KMS-11 (cell line): ENCODE results near the gene IFI44L.

ENCODE experiments used
- H2AFZ ChIP-seq: fragments of 200-600 bp; sonication (generic); 2 replicates; pipeline ENCODE4 v1.6.1; 2016; ENCODE audit warnings: antibody characterized with exemption, mixed run types, low read depth
- H3K27ac ChIP-seq: fragments of 200-600 bp; sonication (generic); 2 replicates; pipeline ENCODE4 v1.6.1; 2016; ENCODE audit warnings: mild to moderate bottlenecking, mixed run types
- H3K27me3 ChIP-seq: fragments of 200-600 bp; sonication (generic); 2 replicates; pipeline ENCODE4 v1.6.1; 2017; ENCODE audit warnings: mild to moderate bottlenecking, low read depth, mixed run types, moderate library complexity; ENCODE audit not compliant: insufficient read depth
- H3K36me3 ChIP-seq: fragments of 200-600 bp; sonication (generic); 2 replicates; pipeline ENCODE4 v1.6.1; 2017; ENCODE audit warnings: mild to moderate bottlenecking, mixed run types; ENCODE audit not compliant: insufficient read depth
- H3K4me1 ChIP-seq: fragments of 200-600 bp; sonication (generic); 2 replicates; pipeline ENCODE4 v1.6.1; 2016; ENCODE audit warnings: mild to moderate bottlenecking, low read depth, mixed run types; ENCODE audit not compliant: poor library complexity, severe bottlenecking
- H3K4me2 ChIP-seq: fragments of 200-600 bp; sonication (generic); 2 replicates; pipeline ENCODE4 v1.7.0; 2016; ENCODE audit warnings: mild to moderate bottlenecking, mixed run types
- H3K4me3 ChIP-seq: fragments of 200-600 bp; sonication (generic); IDR thresholded peaks from 2 replicates; pipeline ENCODE4 v1.6.1; 2017; ENCODE audit warnings: low read depth, low read length, mixed read lengths; ENCODE audit not compliant: insufficient read depth
- H3K79me2 ChIP-seq: fragments of 200-600 bp; sonication (generic); 2 replicates; pipeline ENCODE4 v1.6.1; 2016; ENCODE audit warnings: low read depth, mixed run types; ENCODE audit not compliant: insufficient read depth
- H3K9ac ChIP-seq: fragments of 200-600 bp; sonication (generic); 2 replicates; pipeline ENCODE4 v1.6.1; 2016; ENCODE audit warnings: mild to moderate bottlenecking, mixed run types
- H4K20me1 ChIP-seq: fragments of 200-600 bp; sonication (generic); 2 replicates; pipeline ENCODE4 v1.6.1; 2016; ENCODE audit warnings: mild to moderate bottlenecking, mixed run types; ENCODE audit not compliant: insufficient read depth
- TF ChIP-seq, protein P1 (sequence below): fragments of 200-600 bp; sonication (generic); conservative IDR thresholded peaks from 2 replicates; pipeline ENCODE4 v1.6.1; 2017; ENCODE audit warnings: low read depth, mild to moderate bottlenecking, antibody characterized with exemption, low read length, moderate library complexity, mixed read lengths

IFI44L gene

DNA sequence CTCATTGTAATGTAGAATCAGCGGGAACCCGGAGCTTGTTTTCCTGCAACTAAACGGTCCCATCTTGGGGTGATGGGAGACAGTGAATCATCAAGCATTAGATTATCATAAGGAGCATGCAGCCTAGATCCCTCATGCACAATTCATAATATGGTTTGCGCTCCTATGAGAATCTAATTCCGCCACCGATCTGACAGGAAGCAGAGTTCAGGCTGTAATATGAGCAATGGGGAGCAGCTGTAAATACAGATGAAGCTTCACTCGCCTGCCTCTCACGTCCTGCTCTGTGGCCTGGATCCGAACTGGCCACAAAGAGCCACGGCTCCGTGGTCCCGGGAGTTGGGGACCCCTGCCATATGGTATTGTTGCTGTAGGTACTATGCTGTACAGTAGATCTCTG is 31.0 kb downstream of the IFI44L start:
- Histone ChIP-seq H3K27me3 (no peaks in the 10 kb centered on the region), H3K9ac (no peak overlapping the region), H4K20me1 (no peaks in the 10 kb centered on the region), H2AFZ (no peak overlapping the region), H3K4me1 (peaks cover 14% of the 10 kb centered on the region), H3K79me2 (no peaks in the 10 kb centered on the region), H3K4me3 (no peak overlapping the region), H3K36me3 (no peaks in the 10 kb centered on the region), H3K27ac (no peak overlapping the region), H3K4me2 (no peak overlapping the region)
- TF ChIP-seq, protein P1, sequence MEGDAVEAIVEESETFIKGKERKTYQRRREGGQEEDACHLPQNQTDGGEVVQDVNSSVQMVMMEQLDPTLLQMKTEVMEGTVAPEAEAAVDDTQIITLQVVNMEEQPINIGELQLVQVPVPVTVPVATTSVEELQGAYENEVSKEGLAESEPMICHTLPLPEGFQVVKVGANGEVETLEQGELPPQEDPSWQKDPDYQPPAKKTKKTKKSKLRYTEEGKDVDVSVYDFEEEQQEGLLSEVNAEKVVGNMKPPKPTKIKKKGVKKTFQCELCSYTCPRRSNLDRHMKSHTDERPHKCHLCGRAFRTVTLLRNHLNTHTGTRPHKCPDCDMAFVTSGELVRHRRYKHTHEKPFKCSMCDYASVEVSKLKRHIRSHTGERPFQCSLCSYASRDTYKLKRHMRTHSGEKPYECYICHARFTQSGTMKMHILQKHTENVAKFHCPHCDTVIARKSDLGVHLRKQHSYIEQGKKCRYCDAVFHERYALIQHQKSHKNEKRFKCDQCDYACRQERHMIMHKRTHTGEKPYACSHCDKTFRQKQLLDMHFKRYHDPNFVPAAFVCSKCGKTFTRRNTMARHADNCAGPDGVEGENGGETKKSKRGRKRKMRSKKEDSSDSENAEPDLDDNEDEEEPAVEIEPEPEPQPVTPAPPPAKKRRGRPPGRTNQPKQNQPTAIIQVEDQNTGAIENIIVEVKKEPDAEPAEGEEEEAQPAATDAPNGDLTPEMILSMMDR = no peak

DNA sequence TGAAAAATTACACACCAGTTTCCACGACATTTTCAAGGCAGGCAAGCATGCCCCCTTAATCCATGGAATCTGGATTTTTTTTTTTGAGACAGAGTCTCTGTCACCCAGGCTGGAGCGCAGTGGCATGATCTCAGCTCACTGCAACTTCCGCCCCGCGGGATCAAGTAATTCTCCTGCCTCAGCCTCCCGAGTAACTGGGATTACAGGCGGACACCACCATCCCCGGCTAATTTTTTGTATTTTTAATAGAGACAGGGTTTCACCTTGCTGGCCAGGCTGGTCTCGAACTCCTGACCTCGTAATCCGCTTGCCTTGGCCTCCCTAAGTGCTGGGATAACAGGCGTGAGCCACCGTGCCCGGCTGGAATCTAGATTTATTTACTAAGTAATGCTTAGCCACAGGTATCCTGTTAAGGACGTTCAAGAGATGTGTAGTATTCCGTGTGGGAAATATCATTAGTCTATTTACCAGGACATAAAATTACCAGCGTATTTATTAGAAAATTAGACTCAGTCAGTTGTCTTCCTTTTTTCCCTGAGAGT is 31.8 kb downstream of the IFI44L start:
- no peak overlapping the region for H3K27ac ChIP-seq
- no peak overlapping the region for H3K4me2 ChIP-seq

DNA sequence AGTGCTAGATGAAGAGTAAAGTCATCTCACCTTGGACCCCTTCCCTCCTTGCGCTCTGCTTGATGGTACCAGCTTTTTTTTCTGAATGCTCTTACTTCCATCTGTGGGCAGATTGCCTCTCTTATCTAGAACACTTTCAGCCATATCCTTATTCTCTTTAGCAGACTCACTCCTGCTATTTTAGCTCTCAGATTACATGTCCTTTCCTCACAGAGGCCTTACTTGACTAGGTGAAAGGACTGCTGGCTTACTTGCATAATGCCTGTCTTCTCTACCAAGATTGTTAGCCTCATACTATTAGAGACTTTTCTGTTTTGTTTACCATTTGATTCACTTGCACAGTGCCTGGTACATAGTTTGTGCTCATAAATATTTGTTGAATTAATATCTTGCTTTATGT is 38.7 kb downstream of the IFI44L start:
- TF ChIP-seq, protein P1 = no peak
- no peak overlapping the region for H2AFZ ChIP-seq
- no peak overlapping the region for H3K9ac ChIP-seq
- no peak overlapping the region for H3K27ac ChIP-seq
- H3K27me3 ChIP-seq = no peaks in the 10 kb centered on the region
- H3K4me2 ChIP-seq = no peak overlapping the region
- H3K36me3 ChIP-seq = no peaks in the 10 kb centered on the region
- no peaks in the 10 kb centered on the region for H3K79me2 ChIP-seq
- H3K4me1 ChIP-seq = no peaks in the 10 kb centered on the region
- H3K4me3 ChIP-seq = no peak overlapping the region
- H4K20me1 ChIP-seq = no peaks in the 10 kb centered on the region

More for the DNA sequence above, 31.8 kb downstream of the IFI44L start:
- H3K9ac ChIP-seq = no peak overlapping the region
- H3K4me1 ChIP-seq = peaks cover 14% of the 10 kb centered on the region
- no peak overlapping the region for H3K4me3 ChIP-seq
- no peaks in the 10 kb centered on the region for H3K79me2 ChIP-seq
- H4K20me1 ChIP-seq = no peaks in the 10 kb centered on the region
- TF ChIP-seq, protein P1 = no peak
- no peaks in the 10 kb centered on the region for H3K36me3 ChIP-seq
- no peaks in the 10 kb centered on the region for H3K27me3 ChIP-seq
- no peak overlapping the region for H2AFZ ChIP-seq

DNA sequence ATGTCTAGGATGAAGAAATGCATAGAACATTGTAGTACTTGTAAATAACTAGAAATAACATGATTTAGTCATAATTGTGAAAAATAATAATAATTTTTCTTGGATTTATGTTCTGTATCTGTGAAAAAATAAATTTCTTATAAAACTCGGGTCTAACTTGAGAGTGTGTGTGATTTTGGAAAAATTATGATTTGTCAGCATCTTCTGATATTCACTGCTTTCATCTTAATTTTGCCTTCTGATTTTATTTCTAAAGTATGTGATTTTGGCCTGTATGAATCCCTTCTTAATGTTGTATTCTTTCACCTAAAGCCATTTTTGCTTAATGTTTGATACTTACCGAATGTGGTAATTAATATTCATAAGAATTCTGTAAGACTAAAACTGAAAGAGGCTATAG is 43.7 kb downstream of the IFI44L start:
- Histone ChIP-seq H3K27ac (no peak overlapping the region), H4K20me1 (no peaks in the 10 kb centered on the region), H3K9ac (no peak overlapping the region), H3K4me1 (no peaks in the 10 kb centered on the region), H3K79me2 (no peaks in the 10 kb centered on the region), H3K36me3 (no peaks in the 10 kb centered on the region), H3K4me3 (no peak overlapping the region), H3K4me2 (no peak overlapping the region), H2AFZ (no peak overlapping the region), H3K27me3 (no peaks in the 10 kb centered on the region)
- TF ChIP-seq, protein P1 = no peak
